ENCODE results near the gene AKT2. TPM values are rescaled to one million over a fixed set of nuclear protein-coding genes. Genes with fewer than 3 reads are reported as not detected.

The AKT2 gene
- total RNA-seq, 2 donors from 2014 or later = 190 to 208 TPM

- H3K9me3 ChIP-seq (ENCODE audit: control insufficient read depth, low read length) = no peaks in the 10 kb centered on the region
- 91 to 95% methylated on average over 8 to 12 of the region's 12 CpGs for WGBS, 2 experiments (ENCODE audit: insufficient coverage in 1 of 2, insufficient read length in 1 of 2)
- H3K4me3 Mint-ChIP-seq = no peak overlapping the region
- no peak overlapping the region for H3K9ac ChIP-seq (ENCODE audit: extremely low read depth, low read length, poor library complexity, severe bottlenecking)
- H3K27me3 Mint-ChIP-seq (ENCODE audit: insufficient read depth) = no peaks in the 10 kb centered on the region
- TF ChIP-seq, protein P1, sequence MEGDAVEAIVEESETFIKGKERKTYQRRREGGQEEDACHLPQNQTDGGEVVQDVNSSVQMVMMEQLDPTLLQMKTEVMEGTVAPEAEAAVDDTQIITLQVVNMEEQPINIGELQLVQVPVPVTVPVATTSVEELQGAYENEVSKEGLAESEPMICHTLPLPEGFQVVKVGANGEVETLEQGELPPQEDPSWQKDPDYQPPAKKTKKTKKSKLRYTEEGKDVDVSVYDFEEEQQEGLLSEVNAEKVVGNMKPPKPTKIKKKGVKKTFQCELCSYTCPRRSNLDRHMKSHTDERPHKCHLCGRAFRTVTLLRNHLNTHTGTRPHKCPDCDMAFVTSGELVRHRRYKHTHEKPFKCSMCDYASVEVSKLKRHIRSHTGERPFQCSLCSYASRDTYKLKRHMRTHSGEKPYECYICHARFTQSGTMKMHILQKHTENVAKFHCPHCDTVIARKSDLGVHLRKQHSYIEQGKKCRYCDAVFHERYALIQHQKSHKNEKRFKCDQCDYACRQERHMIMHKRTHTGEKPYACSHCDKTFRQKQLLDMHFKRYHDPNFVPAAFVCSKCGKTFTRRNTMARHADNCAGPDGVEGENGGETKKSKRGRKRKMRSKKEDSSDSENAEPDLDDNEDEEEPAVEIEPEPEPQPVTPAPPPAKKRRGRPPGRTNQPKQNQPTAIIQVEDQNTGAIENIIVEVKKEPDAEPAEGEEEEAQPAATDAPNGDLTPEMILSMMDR (conservative IDR thresholded peaks at IDR 0.05) = no peak
- H3K36me3 Mint-ChIP-seq (ENCODE audit: low read depth) = peaks cover 22% of the 10 kb centered on the region
- DNase-seq = no peak
- no peak overlapping the region for H3K27ac Mint-ChIP-seq
- no peak overlapping the region for H3K4me3 ChIP-seq (ENCODE audit: low read length)
- H3K27ac ChIP-seq (ENCODE audit: low read depth, low read length) = no peak overlapping the region
- H3K36me3 ChIP-seq (ENCODE audit: control insufficient read depth, insufficient read depth, low read length) = peaks cover 17% of the 10 kb centered on the region
- no peaks in the 10 kb centered on the region for H3K4me1 ChIP-seq (ENCODE audit: control insufficient read depth, insufficient read depth, low read length)
- H3K4me1 Mint-ChIP-seq = no peaks in the 10 kb centered on the region
- no peaks in the 10 kb centered on the region for H3K27me3 ChIP-seq (ENCODE audit: control insufficient read depth, insufficient read depth, low read length, poor library complexity, severe bottlenecking)
- no peaks in the 10 kb centered on the region for H3K9me3 Mint-ChIP-seq
Observed at GRCh38 chr19:40244579-40245317, 40.4 kb downstream of the AKT2 start.

DNA sequence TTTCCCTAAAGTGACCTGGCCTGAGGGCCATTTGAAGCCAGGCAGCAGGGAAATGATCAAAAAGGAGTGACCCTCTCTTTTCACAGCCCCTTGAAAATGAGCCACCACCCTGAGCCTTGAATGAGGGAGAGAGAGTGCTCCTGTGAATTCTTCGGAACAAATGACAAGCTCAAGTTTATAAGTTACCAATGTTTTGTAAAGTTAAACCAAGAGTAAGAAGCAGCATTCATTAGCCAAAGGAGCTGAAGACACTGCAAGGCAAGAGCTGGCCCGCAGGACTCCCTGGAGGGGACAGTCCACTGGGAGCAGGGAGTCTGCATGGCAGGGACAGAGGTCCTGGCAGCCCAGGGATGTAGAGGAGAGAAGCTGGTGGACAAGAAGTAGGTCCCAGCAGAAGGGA lies 42.0 kb downstream of the AKT2 start:
- DNase-seq = no peak
- no peak overlapping the region for H3K4me3 ChIP-seq (ENCODE audit: low read length)
- no peaks in the 10 kb centered on the region for H3K9me3 ChIP-seq (ENCODE audit: control insufficient read depth, low read length)
- no peaks in the 10 kb centered on the region for H3K4me1 ChIP-seq (ENCODE audit: control insufficient read depth, insufficient read depth, low read length)
- peaks cover 29% of the 10 kb centered on the region for H3K36me3 ChIP-seq (ENCODE audit: control insufficient read depth, insufficient read depth, low read length)
- TF ChIP-seq, protein P1 (conservative IDR thresholded peaks at IDR 0.05) = no peak
- H3K27ac Mint-ChIP-seq = peak overlapping the region; percentile 44
- no peaks in the 10 kb centered on the region for H3K27me3 ChIP-seq (ENCODE audit: control insufficient read depth, insufficient read depth, low read length, poor library complexity, severe bottlenecking)
- H3K27me3 Mint-ChIP-seq (ENCODE audit: insufficient read depth) = no peaks in the 10 kb centered on the region
- no peak overlapping the region for H3K4me3 Mint-ChIP-seq
- H3K9ac ChIP-seq (ENCODE audit: extremely low read depth, low read length, poor library complexity, severe bottlenecking) = no peak overlapping the region
- WGBS, 2 experiments (ENCODE audit: insufficient coverage in 1 of 2, insufficient read length in 1 of 2) = 94 to 100% methylated on average over 2 of the region's 2 CpGs
- peaks cover 30% of the 10 kb centered on the region for H3K36me3 Mint-ChIP-seq (ENCODE audit: low read depth)
- H3K4me1 Mint-ChIP-seq = no peaks in the 10 kb centered on the region
- no peak overlapping the region for H3K27ac ChIP-seq (ENCODE audit: low read depth, low read length)
- no peaks in the 10 kb centered on the region for H3K9me3 Mint-ChIP-seq

- Mint-ChIP-seq H3K4me3 (no peak overlapping the region), H3K27me3 (ENCODE audit: insufficient read depth) (no peaks in the 10 kb centered on the region), H3K9me3 (no peaks in the 10 kb centered on the region), H3K36me3 (ENCODE audit: low read depth) (peaks cover 32% of the 10 kb centered on the region), H3K27ac (no peak overlapping the region), H3K4me1 (no peaks in the 10 kb centered on the region)
- no peak for DNase-seq
- Histone ChIP-seq H3K27me3 (ENCODE audit: control insufficient read depth, insufficient read depth, low read length, poor library complexity, severe bottlenecking) (no peaks in the 10 kb centered on the region), H3K4me1 (ENCODE audit: control insufficient read depth, insufficient read depth, low read length) (no peaks in the 10 kb centered on the region), H3K9ac (ENCODE audit: extremely low read depth, low read length, poor library complexity, severe bottlenecking) (no peak overlapping the region), H3K4me3 (ENCODE audit: low read length) (no peak overlapping the region), H3K27ac (ENCODE audit: low read depth, low read length) (no peak overlapping the region), H3K36me3 (ENCODE audit: control insufficient read depth, insufficient read depth, low read length) (peaks cover 35% of the 10 kb centered on the region), H3K9me3 (ENCODE audit: control insufficient read depth, low read length) (no peaks in the 10 kb centered on the region)
- TF ChIP-seq, protein P1 (conservative IDR thresholded peaks at IDR 0.05) = no peak
- 95 to 97% methylated on average over 7 to 12 of the region's 12 CpGs for WGBS, 2 experiments (ENCODE audit: insufficient coverage in 1 of 2, insufficient read length in 1 of 2)
Observed at GRCh38 chr19:40242480-40242879, 42.7 kb downstream of the AKT2 start.
